Fibroblast of lung (primary cell): ENCODE results near the gene BCL6B. TPM values are rescaled to one million over a fixed set of nuclear protein-coding genes. Genes with fewer than 3 reads are reported as not detected.

Experiments
- DNase-seq, 2 donors: peaks; one replicate each; pipeline versions ENCODE4 v3.0.0 to v3.0.0-alpha.2; 2010; ENCODE audit warnings: low read depth in 2 of 2
- H2AFZ ChIP-seq: 2 replicates; pipeline ENCODE4 v1.5.1; 2012; ENCODE audit warnings: low read length, control low read depth, inconsistent platforms
- H3K27ac ChIP-seq: 2 replicates; pipeline ENCODE4 v1.5.1; 2011; ENCODE audit warnings: low read length, control low read depth; ENCODE audit not compliant: insufficient read depth
- H3K27me3 ChIP-seq: 2 replicates; pipeline ENCODE4 v1.5.1; 2011; ENCODE audit warnings: mild to moderate bottlenecking, low read length; ENCODE audit not compliant: control insufficient read depth, insufficient read depth
- H3K36me3 ChIP-seq: 2 replicates; pipeline ENCODE4 v1.5.1; 2011; ENCODE audit warnings: low read length; ENCODE audit not compliant: control insufficient read depth, insufficient read depth
- H3K4me1 ChIP-seq: 2 replicates; pipeline ENCODE4 v1.5.1; 2011; ENCODE audit warnings: low read length; ENCODE audit not compliant: control insufficient read depth, insufficient read depth; ENCODE audit errors: extremely low read depth
- H3K4me2 ChIP-seq: 2 replicates; pipeline ENCODE4 v1.5.1; 2011; ENCODE audit warnings: low read length, control low read depth; ENCODE audit not compliant: insufficient read depth; ENCODE audit errors: extremely low read depth
- H3K4me3 ChIP-seq, 4 experiments: fragments of 200-600 bp in 1 of 4; sonication (generic) in 1 of 4; replicated peaks in 1 of 4; 2 replicates each; pipeline ENCODE4 v1.5.1; 2011 to 2016; ENCODE audit warnings: low read length in 4 of 4, low read depth in 3 of 4, mild to moderate bottlenecking in 3 of 4, control low read depth in 2 of 4, inconsistent platforms in 1 of 4, mixed read lengths in 1 of 4; ENCODE audit not compliant: insufficient read depth in 1 of 4; ENCODE audit errors: control extremely low read depth in 1 of 4
- H3K79me2 ChIP-seq: 2 replicates; pipeline ENCODE4 v1.5.1; 2012; ENCODE audit warnings: mild to moderate bottlenecking, low read length, inconsistent platforms; ENCODE audit not compliant: control insufficient read depth, insufficient read depth
- H3K9ac ChIP-seq: 2 replicates; pipeline ENCODE4 v1.5.1; 2011; ENCODE audit warnings: mild to moderate bottlenecking, low read length, control low read depth; ENCODE audit not compliant: insufficient read depth
- H3K9me3 ChIP-seq: 2 replicates; pipeline ENCODE4 v1.5.1; 2012; ENCODE audit warnings: low read depth, low read length; ENCODE audit not compliant: control insufficient read depth, insufficient read depth
- H4K20me1 ChIP-seq: 2 replicates; pipeline ENCODE4 v1.5.1; 2011; ENCODE audit warnings: low read length; ENCODE audit not compliant: control insufficient read depth, insufficient read depth; ENCODE audit errors: extremely low read depth
- CTCF ChIP-seq, 2 donors: IDR thresholded peaks in 1 of 2; conservative IDR thresholded peaks in 1 of 2; 1 replicate in 1 of 2; 2 replicates in 1 of 2; pipeline ENCODE4 v1.5.1; 2011 to 2012; ENCODE audit warnings: low read length in 2 of 2, control low read depth in 1 of 2, inconsistent platforms in 1 of 2, low read depth in 1 of 2, mild to moderate bottlenecking in 1 of 2
- EZH2 ChIP-seq: IDR thresholded peaks from 2 replicates; pipeline ENCODE4 v1.5.1; 2012; ENCODE audit warnings: low read length, control low read depth, mild to moderate bottlenecking; ENCODE audit errors: missing control alignments
- polyA plus RNA-seq, 2 donors: library from polyadenylated mRNA; depleted of rRNA in 1 of 2; stranded (reverse) in 1 of 2; unstranded in 1 of 2; fragments of >200 nt; gene quantifications; 2 replicates each; pipeline ENCODE4 v1.2.1, GENCODE V29; 2011 to 2012; ENCODE audit warnings: missing spikeins in 1 of 2
- total RNA-seq: library from RNA; depleted of rRNA; stranded (reverse); fragments of >200 nt; gene quantifications from 2 replicates; pipeline ENCODE4 v1.2.1, GENCODE V29; 2014

The BCL6B gene
- total and polyA plus RNA-seq, 2 donors (not counting 1 experiment from before 2014, with no cell fraction given), result 0.02 to 0.50 TPM

- no peaks in the 10 kb centered on the region for H3K36me3 ChIP-seq
- no peaks in the 10 kb centered on the region for H4K20me1 ChIP-seq
- no peak overlapping the region for H3K4me3 ChIP-seq
- DNase-seq, result no peak
- no peak overlapping the region for H3K4me2 ChIP-seq
- no peaks in the 10 kb centered on the region for H3K9me3 ChIP-seq
- no peak overlapping the region for H3K9ac ChIP-seq
- no peak overlapping the region for H2AFZ ChIP-seq
- no peak for TF ChIP-seq EZH2
- no peak for TF ChIP-seq CTCF (conservative IDR thresholded peaks at IDR 0.05 in 1 of 2, IDR thresholded peaks at IDR 0.05 in 1 of 2; ENCODE audit: low read depth in 1 of 2, low read length in 2 of 2)
- H3K27ac ChIP-seq, result no peak overlapping the region
- peaks cover 3% of the 10 kb centered on the region for H3K27me3 ChIP-seq
- no peaks in the 10 kb centered on the region for H3K79me2 ChIP-seq
- no peaks in the 10 kb centered on the region for H3K4me1 ChIP-seq
Measured at GRCh38 chr17:7070712-7071111, 47.9 kb downstream of the BCL6B start.

GRCh38 chr17:7072406-7072805, 49.6 kb downstream of the BCL6B start:
- Histone ChIP-seq H3K27ac (no peak overlapping the region), H3K36me3 (no peaks in the 10 kb centered on the region), H3K9ac (no peak overlapping the region), H2AFZ (no peak overlapping the region), H4K20me1 (no peaks in the 10 kb centered on the region), H3K4me2 (no peak overlapping the region), H3K4me3 (no peak overlapping the region), H3K4me1 (no peaks in the 10 kb centered on the region), H3K79me2 (no peaks in the 10 kb centered on the region), H3K9me3 (no peaks in the 10 kb centered on the region), H3K27me3 (peaks cover 3% of the 10 kb centered on the region)
- no peak for DNase-seq
- TF ChIP-seq EZH2 (no peak), CTCF (conservative IDR thresholded peaks at IDR 0.05 in 1 of 2, IDR thresholded peaks at IDR 0.05 in 1 of 2; ENCODE audit: low read depth in 1 of 2, low read length in 2 of 2) (no peak)

GRCh38 chr17:7074931-7075330, 52.1 kb downstream of the BCL6B start:
- Histone ChIP-seq H3K9ac (no peak overlapping the region), H3K4me2 (no peak overlapping the region), H3K36me3 (no peaks in the 10 kb centered on the region), H3K79me2 (no peaks in the 10 kb centered on the region), H3K27me3 (peaks cover 3% of the 10 kb centered on the region), H3K4me3 (no peak overlapping the region), H4K20me1 (no peaks in the 10 kb centered on the region), H3K4me1 (no peaks in the 10 kb centered on the region), H3K9me3 (no peaks in the 10 kb centered on the region), H3K27ac (no peak overlapping the region), H2AFZ (no peak overlapping the region)
- TF ChIP-seq EZH2, result no peak
- TF ChIP-seq CTCF (conservative IDR thresholded peaks at IDR 0.05 in 1 of 2, IDR thresholded peaks at IDR 0.05 in 1 of 2; ENCODE audit: low read depth in 1 of 2, low read length in 2 of 2), result no peak
- no peak for DNase-seq
